GM19099 (cell line): ENCODE results near the gene SGPP1.

Source experiments
- POLR2A ChIP-seq: IDR thresholded peaks from 3 replicates; pipeline ENCODE4 v1.6.1; 2011; ENCODE audit warnings: low read depth; ENCODE audit not compliant: insufficient read length; ENCODE audit errors: extremely low read depth

SGPP1 gene, protein sequence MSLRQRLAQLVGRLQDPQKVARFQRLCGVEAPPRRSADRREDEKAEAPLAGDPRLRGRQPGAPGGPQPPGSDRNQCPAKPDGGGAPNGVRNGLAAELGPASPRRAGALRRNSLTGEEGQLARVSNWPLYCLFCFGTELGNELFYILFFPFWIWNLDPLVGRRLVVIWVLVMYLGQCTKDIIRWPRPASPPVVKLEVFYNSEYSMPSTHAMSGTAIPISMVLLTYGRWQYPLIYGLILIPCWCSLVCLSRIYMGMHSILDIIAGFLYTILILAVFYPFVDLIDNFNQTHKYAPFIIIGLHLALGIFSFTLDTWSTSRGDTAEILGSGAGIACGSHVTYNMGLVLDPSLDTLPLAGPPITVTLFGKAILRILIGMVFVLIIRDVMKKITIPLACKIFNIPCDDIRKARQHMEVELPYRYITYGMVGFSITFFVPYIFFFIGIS

DNA sequence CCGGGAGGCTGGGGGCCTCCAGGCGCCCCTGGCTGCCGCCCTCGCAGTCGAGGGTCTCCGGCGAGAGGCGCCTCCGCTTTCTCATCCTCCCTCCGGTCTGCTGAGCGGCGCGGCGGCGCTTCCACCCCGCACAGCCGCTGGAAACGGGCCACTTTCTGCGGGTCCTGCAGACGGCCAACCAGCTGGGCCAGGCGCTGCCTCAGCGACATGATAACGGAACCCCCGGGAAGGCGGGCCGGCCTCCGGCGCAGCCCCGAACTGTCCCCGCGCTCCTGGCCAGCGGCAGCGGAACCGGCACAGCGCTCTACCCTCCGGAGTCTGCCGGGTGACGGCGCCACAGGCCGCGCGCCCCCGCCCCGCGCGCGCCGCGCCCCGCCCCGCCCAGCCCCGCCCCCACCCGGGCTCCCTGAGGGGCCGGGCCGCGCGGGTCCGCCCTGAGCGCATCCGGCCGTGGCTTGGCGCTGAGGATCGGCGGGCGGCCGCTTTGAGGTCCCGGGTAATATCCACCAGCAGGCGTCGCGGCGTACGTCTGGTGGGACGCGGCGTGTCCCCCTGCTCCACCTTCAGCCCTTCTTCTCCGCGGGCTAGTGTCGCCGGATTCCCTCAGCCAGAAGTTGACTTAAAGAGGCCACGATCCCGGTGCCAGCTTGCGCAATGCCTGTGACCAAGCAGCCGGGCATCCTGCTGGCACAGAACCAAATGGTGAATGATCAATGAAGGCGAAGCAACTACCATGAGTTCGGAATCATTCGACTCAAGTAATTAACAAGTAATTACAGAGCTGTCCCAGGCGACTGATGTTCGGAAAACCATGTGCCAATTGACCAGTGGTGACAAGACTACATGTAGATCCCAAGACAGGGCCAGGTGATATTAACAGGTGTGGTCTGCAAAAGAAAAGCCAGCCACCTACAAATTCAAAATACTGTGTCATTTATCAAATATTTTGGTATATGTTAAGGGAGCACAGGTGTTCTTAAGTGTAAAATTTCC, at the start of gene SGPP1:
SGPP1 (minus strand) TSS at position 330 of the 993 bp plus-strand sequence; CDS start at position 209, 121 bp downstream.
- peak; percentile 78 for TF ChIP-seq POLR2A

DNA sequence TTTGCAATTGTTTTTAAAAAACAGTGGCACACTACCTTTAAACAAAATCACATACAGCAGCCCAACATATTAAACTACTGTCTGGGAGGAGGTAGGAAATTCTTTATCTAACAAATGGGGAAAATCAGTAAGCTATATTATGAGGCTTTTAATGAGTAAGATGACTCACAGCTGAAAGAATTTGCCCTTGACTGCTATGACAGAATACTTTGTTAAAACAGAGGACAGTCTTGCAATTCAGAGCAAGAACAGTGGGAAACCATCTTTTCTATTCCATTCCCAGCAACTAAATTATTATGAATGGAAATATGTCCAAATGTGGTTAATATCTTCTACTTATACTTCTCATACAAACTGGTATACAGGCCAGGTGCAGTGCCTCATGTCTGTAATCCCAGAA, 49.2 kb upstream of the SGPP1 start:
- no peak for TF ChIP-seq POLR2A

DNA sequence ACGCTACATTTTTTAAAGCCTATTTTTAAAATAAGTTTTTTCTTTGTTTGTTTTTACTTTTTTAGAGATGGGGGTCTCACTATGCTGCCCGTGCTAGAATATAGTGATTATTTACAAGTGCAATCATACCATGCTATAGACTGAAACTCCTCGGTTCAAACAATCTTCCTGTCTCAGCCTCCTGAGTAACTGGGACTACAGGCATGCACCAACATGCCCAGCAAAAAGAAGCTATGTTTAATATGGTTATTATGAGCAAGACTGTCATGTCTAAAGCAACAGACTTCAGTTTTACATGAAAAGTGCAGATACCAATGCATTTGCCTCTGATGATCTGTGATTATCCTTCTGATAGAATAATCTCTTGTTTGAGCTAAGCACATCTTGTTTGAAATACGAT, 45.6 kb upstream of the SGPP1 start:
- TF ChIP-seq POLR2A = no peak

DNA sequence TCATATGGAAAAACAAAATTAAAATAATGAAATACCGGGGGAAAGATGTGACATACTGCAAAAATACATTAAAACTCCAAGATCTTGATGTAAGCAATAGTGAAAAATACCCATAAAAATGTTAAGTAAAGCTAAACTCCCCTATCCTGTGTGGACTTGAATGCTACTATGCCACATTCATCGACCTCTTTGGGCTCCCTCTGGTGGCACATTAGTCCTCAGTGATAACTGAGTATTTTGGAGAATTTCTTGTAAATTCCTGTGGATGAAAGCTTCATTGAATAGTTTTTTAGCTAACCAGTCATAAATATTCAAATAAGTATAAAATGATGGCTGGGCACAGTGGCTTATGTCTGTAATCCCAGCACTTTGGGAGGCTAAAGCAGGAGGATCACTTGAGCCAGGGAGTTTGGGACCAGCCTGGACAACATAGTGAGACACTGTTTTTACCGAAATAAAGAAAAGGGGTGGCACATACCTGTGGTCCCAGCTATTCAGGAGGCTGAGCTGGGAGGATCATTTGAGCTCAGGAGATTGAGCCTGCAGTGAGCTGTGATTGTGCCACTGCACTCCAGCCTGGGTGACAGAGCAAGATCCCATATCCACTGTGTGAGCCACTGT, 42.4 kb upstream of the SGPP1 start:
- TF ChIP-seq POLR2A = no peak

DNA sequence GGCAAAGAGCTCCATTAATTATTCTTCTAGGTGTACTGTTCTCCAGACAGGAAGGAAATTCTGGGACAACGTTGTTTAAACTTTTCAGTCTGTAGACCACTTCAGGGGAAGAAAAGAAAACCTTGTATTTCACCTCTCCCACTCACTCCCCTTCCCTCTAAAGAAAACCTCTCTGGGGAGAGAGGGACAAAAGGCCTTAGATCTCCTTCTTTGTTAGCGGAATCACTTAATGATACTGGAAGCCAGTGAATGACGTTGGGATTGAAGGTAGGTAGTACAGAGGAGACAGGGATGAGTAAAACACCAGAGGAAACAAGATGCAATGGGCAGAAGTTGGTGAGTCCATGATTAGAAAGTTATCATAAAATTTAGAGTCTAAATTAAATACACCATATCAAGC, 38.7 kb upstream of the SGPP1 start:
- TF ChIP-seq POLR2A = no peak

DNA sequence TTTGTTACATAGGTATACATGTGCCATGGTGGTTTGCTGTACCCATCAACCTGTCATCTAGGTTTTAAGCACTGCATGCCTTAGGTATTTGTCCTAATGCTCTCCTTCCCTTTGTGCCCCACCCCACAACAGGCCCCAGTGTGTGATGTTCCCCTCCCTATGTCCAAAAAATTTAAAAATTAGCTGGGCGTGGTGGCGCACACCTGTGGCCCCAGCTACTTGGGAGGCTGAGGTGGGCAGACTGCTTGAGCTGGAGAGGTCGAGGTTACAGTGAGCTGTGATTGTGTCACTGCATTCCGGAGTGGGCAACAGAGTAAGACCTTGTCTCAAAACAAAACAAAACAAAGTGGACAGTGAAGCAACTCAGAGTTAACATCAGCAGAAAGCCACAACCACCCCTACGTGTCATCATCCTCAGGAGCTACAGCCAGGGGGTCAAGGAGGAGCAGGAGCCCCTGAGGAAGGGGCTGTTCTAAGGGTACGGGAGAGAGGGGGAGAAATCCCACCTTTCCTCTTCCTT, 36.8 kb upstream of the SGPP1 start:
- TF ChIP-seq POLR2A = no peak

DNA sequence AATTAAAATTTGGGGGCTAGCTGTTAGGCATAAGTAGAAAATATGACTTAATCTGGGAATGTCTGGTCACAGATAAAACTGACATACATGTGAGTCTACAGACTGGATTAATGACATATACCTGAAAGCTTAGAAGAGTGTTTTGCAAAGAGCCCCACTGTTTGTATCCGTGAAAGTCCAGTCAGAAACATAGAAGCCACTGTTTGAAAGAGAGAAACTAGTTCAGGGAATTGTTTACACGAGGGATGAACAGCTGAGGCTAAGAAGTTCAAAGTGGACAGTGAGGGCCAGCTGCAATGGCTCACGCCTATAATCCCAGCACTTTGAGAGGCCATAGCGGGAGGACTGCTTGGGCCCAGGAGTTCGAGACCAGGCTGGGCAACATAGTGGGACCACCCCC, 36.2 kb upstream of the SGPP1 start:
- no peak for TF ChIP-seq POLR2A

DNA sequence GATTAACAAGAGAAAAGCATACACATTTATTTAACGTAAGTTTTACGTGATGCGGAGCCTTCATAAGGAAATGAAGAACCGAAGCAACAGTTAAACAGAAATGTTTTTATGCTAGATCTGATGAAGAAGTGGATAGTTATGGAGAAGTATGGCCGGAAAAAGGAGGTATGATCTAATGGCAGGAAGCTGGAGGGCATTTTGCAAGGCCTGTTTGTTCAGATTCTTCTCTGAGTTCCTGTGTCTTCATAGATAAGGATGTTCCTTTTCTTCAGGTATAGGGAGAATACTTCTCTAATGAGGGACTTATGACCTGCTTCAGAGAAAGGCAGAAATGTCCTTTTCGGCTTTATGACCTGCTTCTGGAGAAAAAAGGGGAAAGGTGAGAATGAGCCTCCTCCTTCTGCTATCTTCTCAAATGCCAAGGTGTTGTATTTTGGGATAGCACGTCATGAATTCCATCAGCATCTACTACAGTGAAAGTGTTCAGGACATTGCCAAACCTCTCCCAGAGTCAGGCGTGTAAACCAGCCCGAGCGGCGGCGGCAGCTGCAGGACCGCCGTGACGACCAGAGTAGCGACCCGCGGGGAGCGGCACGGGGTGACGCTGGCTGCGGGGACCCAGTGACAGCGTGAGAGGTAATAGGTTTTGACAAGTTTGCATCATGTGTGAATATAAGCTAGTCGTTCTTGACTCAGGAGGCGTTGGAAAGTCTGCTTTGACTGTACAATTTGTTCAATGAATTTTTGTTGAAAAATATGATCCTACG, 33.7 kb upstream of the SGPP1 start:
- TF ChIP-seq POLR2A = no peak

DNA sequence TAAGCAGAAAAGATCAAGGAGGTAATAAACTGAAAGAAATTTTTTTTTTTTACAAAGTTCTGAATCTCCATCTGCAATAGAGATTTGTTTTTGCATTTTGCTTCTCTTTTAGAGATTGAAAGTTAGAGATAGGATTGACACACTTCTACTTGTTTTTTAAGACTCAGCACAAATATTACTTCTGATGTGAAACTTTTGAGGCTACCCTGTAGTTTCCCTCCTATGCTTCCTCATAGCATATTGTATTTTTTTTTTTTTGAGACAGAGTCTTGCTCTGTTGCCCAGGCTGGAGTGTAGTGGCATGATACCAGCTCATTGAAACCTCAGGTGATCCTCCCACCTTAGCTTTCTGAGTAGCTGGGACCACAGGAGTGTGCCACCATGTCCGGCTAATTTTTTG, 32.1 kb upstream of the SGPP1 start:
- TF ChIP-seq POLR2A = no peak

DNA sequence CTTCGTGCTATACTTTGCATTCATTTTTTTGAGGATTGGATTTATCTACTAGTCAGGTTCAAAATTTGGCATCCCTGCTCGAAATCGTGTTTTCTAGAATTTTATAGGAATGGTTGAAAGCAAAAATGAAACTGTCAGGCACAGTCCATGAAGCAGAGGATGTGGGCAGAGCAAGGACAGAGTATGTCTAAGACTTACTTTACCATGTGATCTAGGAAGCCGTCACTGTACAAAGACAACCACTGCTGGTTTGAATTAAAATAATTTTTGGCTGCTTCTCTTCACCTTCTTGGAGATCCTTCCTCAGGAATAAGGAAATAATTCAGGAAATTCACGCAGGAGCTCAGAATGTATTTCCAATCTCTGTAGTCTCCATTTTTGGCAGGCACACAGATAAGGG, 31.6 kb upstream of the SGPP1 start:
- TF ChIP-seq POLR2A = no peak

DNA sequence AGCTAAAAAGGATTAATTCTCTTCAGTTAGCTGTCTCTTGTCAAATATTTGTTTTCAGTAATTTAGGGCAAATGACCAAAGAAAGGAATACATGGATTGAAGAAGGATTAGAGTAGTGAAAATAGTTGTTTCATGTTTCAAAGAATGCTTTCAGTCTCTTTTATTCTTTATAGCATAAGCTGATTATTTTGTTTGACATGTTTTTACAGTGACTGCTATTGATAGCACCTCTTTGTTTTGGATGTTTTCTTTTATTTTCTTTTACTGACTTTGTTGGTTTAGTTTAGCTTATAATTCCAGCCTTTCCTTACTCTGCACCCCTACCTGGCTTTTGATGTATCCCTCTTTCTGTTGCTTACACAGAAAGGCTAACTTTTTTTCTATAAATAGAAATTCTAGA, 29.3 kb upstream of the SGPP1 start:
- TF ChIP-seq POLR2A = no peak

DNA sequence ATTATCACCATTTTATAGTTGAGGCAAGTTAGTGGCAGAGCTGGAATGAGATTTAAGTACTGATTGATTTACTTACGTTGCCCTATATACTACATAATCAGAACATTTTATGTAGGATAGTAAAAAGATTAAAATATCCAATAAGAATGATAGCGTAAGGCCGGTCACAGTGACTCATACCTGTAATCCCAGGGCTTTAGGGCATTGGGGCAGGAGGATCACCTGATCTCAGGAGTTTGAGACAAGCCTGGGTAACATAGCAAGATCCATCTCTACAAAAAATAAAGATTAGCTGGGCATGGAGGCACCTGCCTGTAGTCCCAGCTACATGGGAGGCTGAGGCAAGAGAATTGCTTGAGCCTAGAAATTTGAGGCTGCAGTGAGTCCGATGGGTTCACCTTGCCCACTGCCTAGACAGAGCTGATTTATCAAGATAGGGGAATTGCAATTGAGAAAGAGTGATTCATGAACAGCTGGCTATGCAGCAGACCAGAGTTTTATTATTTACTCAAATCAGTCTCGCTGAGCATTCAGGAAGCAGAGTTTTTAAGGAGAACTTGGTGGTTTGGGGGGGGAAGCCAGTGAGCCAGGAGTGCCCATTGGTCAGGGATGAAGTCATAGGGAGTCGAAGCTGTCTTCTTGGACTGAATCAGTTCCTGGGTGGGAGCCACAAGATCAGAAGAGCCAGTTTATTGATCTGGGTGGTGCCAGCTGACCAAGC, 24.7 kb upstream of the SGPP1 start:
- no peak for TF ChIP-seq POLR2A

DNA sequence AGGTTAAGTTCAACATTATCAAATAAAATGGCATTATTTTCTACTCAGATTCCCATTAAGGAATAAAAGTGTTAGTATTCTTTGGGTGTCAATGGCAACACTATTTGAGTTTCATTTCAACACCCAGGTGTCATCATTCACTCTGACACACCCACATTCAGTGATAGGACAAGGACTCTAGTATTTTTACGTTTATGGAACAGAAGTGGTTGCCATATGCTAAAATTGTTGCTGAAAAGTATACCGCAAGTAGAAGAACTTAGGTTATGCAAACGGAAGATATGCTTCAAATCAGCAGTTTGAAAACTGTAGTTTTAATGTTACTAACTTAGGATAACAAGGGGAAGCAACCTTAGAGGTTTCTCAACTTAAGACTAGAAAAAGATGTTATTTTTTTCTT, 20.0 kb upstream of the SGPP1 start:
- no peak for TF ChIP-seq POLR2A
